Stimulated activated CD4-positive, alpha-beta T cell treated with anti-CD3 and anti-CD28 coated beads, Interleukin-12 subunit alpha, Interleukin-12 subunit beta, amount 100 ng/mL, for 4 hours (primary cell): ENCODE measurements around the gene ATXN1.

ENCODE experiments used
- DNase-seq: peaks from one replicate; pipeline ENCODE4 v3.0.0-alpha.2; 2020

The ATXN1 gene

GRCh38 chr6:16320533-16321340 lies 440.5 kb downstream of the ATXN1 start:
- no peak for DNase-seq

DNA sequence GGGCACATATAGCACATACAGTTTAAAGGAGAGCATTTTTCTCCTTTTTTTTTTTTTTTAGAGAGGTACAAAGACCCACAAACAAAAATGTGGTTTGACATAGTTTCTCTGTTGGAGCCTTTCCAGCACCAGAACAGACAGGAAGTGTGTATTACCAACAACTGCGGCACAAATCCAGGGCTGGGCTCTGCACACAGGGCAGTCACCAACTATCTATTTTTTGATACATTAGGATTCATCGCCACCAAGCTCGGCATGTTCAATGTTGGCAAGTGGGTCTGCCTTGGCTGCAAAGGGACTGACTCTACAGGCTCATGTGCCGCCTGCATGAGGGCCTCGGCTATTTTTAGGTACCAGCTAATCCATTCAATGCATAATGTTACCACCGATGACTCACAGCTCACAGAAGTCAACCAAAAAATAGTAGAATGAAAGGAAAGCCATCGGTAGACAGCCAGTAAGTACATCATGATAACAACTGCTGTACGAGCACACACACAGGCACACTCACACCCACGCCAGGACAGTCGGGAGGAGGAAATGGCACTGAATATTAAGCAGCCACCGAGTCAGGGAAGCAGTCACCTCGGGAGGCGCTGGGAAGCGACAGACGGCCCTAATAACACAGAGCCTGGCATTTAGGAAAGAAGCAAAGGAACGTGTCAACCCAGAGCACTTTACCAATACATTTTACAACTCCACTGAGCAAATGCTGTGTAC lies 441.3 kb downstream of the ATXN1 start:
- DNase-seq = peak; percentile 47

DNA sequence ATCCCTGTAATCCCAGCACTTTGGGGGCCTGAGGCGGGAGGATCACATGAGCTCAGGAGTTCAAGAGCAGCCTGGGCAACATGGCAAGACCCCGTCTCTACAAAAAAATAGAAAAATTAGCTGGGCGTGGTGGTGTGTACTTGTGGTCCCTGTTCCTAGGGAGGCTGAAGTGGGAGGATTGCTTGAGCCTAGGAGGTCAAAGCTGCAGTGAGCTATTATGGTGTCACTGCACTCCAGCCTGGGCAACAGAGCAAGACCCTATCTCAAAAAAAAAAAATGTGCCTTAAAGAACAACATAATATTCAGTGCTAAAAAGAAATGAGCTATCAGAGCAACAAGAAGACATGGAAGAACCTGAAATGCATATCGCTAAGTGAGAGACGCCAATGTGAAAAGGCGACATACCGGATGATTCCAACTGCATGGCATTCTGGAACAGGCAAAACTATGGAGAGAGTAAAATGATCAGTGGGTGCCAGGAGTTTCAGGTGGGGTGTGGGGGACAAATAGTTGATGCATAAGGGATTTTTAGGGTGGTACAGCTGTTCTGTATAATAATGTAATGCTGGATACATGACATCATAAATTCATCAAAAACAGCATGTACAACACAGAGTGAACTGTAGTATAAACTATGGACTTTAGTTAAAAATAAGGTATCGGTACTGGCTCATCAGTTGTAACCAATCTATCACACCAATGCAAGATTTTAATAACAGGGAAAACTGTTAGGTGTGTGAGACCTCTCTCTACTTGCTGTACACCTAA lies 442.1 kb downstream of the ATXN1 start:
- DNase-seq = no peak

GRCh38 chr6:16318538-16318937 lies 442.7 kb downstream of the ATXN1 start:
- DNase-seq = peak; percentile 29

DNA sequence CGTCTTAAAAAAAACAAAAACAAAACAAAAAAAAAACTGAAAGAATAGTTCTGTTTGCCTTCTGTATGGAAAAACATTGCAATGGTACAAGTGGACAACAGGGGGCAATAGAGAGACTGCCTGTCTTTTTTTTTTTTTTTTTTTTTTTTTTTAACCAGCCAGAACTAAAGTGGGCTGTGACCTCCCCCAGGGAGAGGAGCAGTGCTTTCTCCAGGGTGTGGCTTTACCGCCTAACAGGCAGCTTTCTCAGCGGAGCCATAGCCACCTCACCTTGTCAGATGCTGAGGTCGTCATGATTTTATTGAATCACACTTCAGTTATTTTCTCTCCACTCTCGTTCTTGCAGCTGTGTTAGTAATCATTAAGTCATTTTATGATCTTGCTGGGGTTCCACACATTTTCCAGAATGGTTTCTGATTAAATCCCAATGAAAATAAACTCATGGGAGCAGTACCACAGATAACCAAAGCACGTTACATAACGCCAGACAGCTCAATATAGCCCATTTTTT lies 444.5 kb downstream of the ATXN1 start:
- DNase-seq = no peak

- no peak for DNase-seq
These were observed 447.0 kb downstream of the ATXN1 start for GRCh38 chr6:16314296-16314695.

- DNase-seq = no peak
These were observed 447.5 kb downstream of the ATXN1 start for GRCh38 chr6:16313732-16314131.

GRCh38 chr6:16311763-16312162 lies 449.5 kb downstream of the ATXN1 start:
- DNase-seq = no peak

GRCh38 chr6:16306334-16306733 lies 454.9 kb downstream of the ATXN1 start:
- DNase-seq = no peak

DNA sequence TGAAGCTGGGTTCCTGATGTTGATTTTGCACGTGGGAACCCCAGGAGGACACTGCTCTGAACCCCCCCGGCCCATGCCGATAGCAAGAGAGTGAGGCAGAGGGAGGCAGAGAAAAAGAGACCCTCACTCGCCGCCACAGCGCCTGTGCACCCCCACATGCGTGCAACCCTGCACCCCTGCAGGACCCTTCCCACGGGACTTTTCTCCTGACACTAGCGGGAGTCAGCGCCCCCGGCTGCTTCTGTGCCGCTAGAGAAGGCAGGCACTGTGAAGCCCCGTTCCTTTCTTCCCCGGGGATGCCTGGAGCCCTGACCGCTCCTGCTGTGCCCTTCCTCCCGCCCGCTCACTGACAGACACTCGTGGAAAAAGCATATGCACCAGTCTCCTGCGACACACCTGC lies 455.5 kb downstream of the ATXN1 start:
- DNase-seq = no peak

- no peak for DNase-seq
These were observed 456.0 kb downstream of the ATXN1 start for GRCh38 chr6:16305246-16305725.

GRCh38 chr6:16302721-16303552 lies 458.3 kb downstream of the ATXN1 start:
- no peak for DNase-seq

DNA sequence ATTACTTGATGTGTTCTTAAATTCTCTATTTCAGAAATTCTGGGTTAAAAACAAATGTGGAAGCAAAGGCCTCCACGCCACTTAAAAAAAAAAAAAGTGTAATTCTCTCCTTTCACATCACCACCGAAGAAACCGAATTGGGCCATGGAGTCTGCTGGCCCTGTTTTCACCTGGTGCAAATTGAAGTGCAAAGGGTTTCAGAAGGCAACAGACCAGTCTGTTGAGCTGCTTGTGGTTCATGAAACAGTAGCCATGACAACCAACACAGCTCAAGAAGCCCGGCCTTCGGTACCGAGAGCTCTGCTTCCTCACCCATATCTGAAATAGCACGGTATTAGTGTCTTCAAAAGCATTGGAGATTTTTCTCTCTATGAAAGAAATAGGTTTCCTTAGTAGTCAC lies 459.7 kb downstream of the ATXN1 start:
- no peak for DNase-seq

- no peak for DNase-seq
These were observed 461.4 kb downstream of the ATXN1 start for GRCh38 chr6:16299861-16300260.

GRCh38 chr6:16296061-16296670 lies 465.1 kb downstream of the ATXN1 start:
- DNase-seq = no peak

GRCh38 chr6:16295471-16295870 lies 465.8 kb downstream of the ATXN1 start:
- no peak for DNase-seq

DNA sequence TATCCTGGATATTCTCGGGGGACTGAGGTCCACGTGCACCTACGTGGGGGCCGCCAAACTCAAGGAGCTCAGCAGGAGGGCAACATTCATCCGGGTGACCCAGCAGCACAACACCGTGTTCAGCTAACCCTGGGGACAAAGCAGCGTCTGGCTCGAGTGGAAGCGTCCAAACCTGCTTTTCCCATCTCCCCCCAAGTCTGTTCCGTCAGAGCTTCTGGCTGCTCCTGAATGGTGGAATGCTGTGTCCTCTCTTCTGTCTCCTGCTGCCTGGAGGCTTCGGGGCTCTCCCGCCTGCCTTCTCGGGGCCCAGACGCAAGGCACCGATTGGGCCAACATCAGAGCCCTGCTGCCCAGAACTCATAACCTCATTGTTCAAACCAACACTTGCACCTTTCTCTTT lies 466.2 kb downstream of the ATXN1 start:
- DNase-seq = no peak

- DNase-seq = no peak
These were observed 466.9 kb downstream of the ATXN1 start for GRCh38 chr6:16294371-16294770.

DNA sequence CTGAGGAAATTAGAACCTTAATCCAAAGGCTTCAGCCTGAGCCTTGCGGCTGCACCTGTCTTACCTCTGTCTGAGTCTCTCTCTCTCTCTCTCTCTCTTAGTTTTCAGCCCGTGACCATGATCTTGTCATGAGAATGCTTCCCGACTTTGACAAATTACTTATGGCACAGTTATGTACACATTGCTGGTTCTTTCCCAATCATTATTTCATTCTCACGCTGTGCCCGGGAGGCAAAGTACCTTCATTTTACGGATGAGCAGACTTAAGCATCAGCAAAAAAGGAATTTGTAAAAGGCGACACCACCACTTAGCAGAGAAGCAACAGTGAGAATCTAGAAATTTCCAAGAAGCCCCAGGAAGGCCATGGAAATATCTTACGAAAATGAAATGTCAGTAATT lies 468.3 kb downstream of the ATXN1 start:
- no peak for DNase-seq

GRCh38 chr6:16292432-16292831 lies 468.8 kb downstream of the ATXN1 start:
- DNase-seq = no peak

DNA sequence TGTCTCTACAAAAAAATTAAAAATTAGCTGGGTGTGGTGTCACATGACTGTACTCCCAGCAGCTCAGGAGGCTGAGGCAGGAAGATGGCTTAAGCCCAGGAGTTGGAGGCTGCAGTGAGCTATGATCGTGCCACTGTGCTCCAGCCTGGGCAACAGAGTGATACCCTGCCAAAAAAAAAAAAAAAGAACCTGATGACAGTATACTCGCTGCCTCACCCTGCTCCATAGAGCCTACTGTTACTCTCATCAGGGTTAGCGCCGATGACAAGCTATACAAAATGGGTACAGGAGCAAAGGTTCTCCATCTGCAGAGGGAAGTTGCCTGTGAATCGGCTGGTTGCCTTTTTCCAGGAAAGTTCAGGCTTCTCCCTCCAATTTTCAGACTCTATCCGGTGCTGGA lies 469.5 kb downstream of the ATXN1 start:
- no peak for DNase-seq

DNA sequence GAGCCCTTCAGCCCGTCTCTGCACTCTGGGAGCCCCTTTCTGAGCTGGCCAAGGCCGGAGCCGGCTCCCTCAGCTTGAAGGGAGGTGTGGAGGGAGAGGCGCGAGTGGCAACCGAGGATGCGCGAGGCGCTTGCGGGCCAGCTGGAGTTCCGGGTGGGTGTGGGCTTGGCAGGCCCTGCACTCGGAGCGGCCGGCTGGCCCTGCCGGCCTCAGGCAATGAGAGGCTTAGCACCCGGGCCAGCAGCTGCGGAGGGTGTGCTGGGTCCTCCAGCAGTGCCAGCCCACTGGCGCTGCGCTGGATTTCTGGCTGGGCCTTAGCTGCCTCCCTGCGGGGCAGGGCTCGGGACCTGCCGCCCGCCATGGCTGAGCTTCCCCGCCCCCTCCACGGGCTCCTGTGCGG lies 473.1 kb downstream of the ATXN1 start:
- DNase-seq = no peak
